Hematopoietic multipotent progenitor cell treated with erythropoietin and hydrocortisone succinate and interleukin-3 and kit ligand, for 4 days (in vitro differentiated cells): ENCODE measurements around the gene JADE2.
"Not testable (repeated sequence)": the region's sequence is repeated elsewhere in the genome, so short reads cannot be mapped to it uniquely, and the experiment has no call there.

ENCODE experiments used
- DNase-seq: peaks from one replicate; pipeline ENCODE4 v3.0.0-alpha.2; 2015

The JADE2 gene

GRCh38 chr5:134552716-134553115 is 27.2 kb downstream of the JADE2 start:
- not testable (repeated sequence) for DNase-seq

GRCh38 chr5:134553821-134554267 is 28.4 kb downstream of the JADE2 start:
- no peak for DNase-seq

- DNase-seq = peak; percentile 65
These were observed 29.1 kb downstream of the JADE2 start for GRCh38 chr5:134554319-134555222.

GRCh38 chr5:134555223-134555889 is 29.9 kb downstream of the JADE2 start:
- DNase-seq = peak; percentile 32

GRCh38 chr5:134555890-134556311 is 30.4 kb downstream of the JADE2 start:
- peak; percentile 96 for DNase-seq

- DNase-seq = not testable (repeated sequence)
These were observed 31.1 kb downstream of the JADE2 start for GRCh38 chr5:134556588-134556987.

GRCh38 chr5:134556994-134557393 is 31.5 kb downstream of the JADE2 start:
- no peak for DNase-seq

- no peak for DNase-seq
These were observed 34.2 kb downstream of the JADE2 start for GRCh38 chr5:134559672-134560071.

GRCh38 chr5:134560698-134561097 is 35.2 kb downstream of the JADE2 start:
- DNase-seq = no peak

- peak; percentile 56 for DNase-seq
These were observed 36.4 kb downstream of the JADE2 start for GRCh38 chr5:134561871-134562296.

GRCh38 chr5:134563221-134563620 is 37.8 kb downstream of the JADE2 start:
- DNase-seq = no peak

- DNase-seq = no peak
These were observed 38.5 kb downstream of the JADE2 start for GRCh38 chr5:134563962-134564361.

- no peak for DNase-seq
These were observed 38.9 kb downstream of the JADE2 start for GRCh38 chr5:134564396-134564795.

- no peak for DNase-seq
These were observed 40.6 kb downstream of the JADE2 start for GRCh38 chr5:134565791-134566740.

- no peak for DNase-seq
These were observed 41.3 kb downstream of the JADE2 start for GRCh38 chr5:134566741-134567221.

- no peak for DNase-seq
These were observed 42.3 kb downstream of the JADE2 start for GRCh38 chr5:134567641-134568336.

- no peak for DNase-seq
These were observed 42.8 kb downstream of the JADE2 start for GRCh38 chr5:134568337-134568700.

GRCh38 chr5:134568761-134569695 is 43.6 kb downstream of the JADE2 start:
- no peak for DNase-seq

- no peak for DNase-seq
These were observed 44.4 kb downstream of the JADE2 start for GRCh38 chr5:134569758-134570364.

GRCh38 chr5:134570365-134570758 is 44.9 kb downstream of the JADE2 start:
- no peak for DNase-seq
